ENCODE measurements around the gene UCK2. TPM values are rescaled to one million over a fixed set of nuclear protein-coding genes. Genes with fewer than 3 reads are reported as not detected.

The UCK2 gene
- total and polyA plus RNA-seq, 9 of the 15 experiments (the other 6 are each of a cell fraction or from before 2014, with no cell fraction given), result 71.6 to 145 (median 95.8) TPM

GRCh38 chr1:165828669-165829329 is 1.4 kb downstream of the UCK2 start (continued):
- TF ChIP-seq JUN (IDR thresholded peaks at IDR 0.05; ENCODE audit: borderline replicate concordance, low read depth, low read length) (0 out of 2 replicates have a peak, but pooled peaks have one; percentile 20), JUN (CRISPR knock-in tag; IDR thresholded peaks at IDR 0.05; ENCODE audit: borderline replicate concordance) (no peak), TEAD2 (tag; IDR thresholded peaks at IDR 0.05) (no peak), MCM2 (IDR thresholded peaks at IDR 0.05; ENCODE audit: low read depth) (no peak), ID3 (CRISPR knock-in tag; IDR thresholded peaks at IDR 0.05) (no peak), ID3 (tag; IDR thresholded peaks at IDR 0.05) (no peak), HMGXB4 (CRISPR knock-in tag; IDR thresholded peaks at IDR 0.05) (no peak), UBTF (IDR thresholded peaks at IDR 0.05; ENCODE audit: borderline replicate concordance in 1 of 2, low read depth in 2 of 2, low read length in 2 of 2) (no peak; a peak in 2 of 4 replicates), NFIC (IDR thresholded peaks at IDR 0.05) (no peak), KDM2B (CRISPR knock-in tag; IDR thresholded peaks at IDR 0.05) (no peak), SUPT5H (IDR thresholded peaks at IDR 0.05) (peak; percentile 68), MBD2 (IDR thresholded peaks at IDR 0.05; ENCODE audit: borderline replicate concordance, low read depth) (0 out of 2 replicates have a peak, but pooled peaks have one; percentile 5), U2AF1 (optimal IDR thresholded peaks at IDR 0.05; ENCODE audit: low read depth, low read length) (no peak), POU5F1 (IDR thresholded peaks at IDR 0.05; ENCODE audit: borderline replicate concordance, low read depth, low read length, partially characterized antibody) (no peak), NR2F6 (CRISPR knock-in tag; IDR thresholded peaks at IDR 0.05) (no peak), ZNF175 (CRISPR knock-in tag; IDR thresholded peaks at IDR 0.05; ENCODE audit: low read depth) (peak; percentile 58; the same call in 1 of the 2 replicates), ZNF644 (tag; IDR thresholded peaks at IDR 0.05; ENCODE audit: low read depth) (peak; percentile 19; the same call in 1 of the 2 replicates), ZNF584 (CRISPR knock-in tag; IDR thresholded peaks at IDR 0.05; ENCODE audit: low read depth) (no peak), ZNF197 (CRISPR knock-in tag; IDR thresholded peaks at IDR 0.05; ENCODE audit: low read depth) (no peak), U2AF2 (optimal IDR thresholded peaks at IDR 0.05; ENCODE audit: low read depth, low read length) (no peak), ZBTB8A (IDR thresholded peaks at IDR 0.05; ENCODE audit: partially characterized antibody) (no peak), PHB (CRISPR knock-in tag; IDR thresholded peaks at IDR 0.05) (no peak), FOXK1 (CRISPR knock-in tag; IDR thresholded peaks at IDR 0.05; ENCODE audit: borderline replicate concordance) (no peak), ZNF146 (CRISPR knock-in tag; IDR thresholded peaks at IDR 0.05; ENCODE audit: unreplicated experiment) (no peak), ZNF785 (CRISPR knock-in tag; IDR thresholded peaks at IDR 0.05) (no peak), KLF1 (tag; IDR thresholded peaks at IDR 0.05) (no peak)

Measured in K562 (cell line).